Kidney tubule cell (primary cell): ENCODE measurements around the gene GNAI2.

ENCODE experiments used
- DNase-seq: peaks from one replicate; pipeline ENCODE4 v3.0.0-alpha.2; 2018; ENCODE audit warnings: low spot score

GNAI2 gene

GRCh38 chr3:50297896-50298725 is 62.1 kb downstream of the GNAI2 start:
- DNase-seq: no peak

- peak; percentile 100 for DNase-seq
These were observed 63.0 kb downstream of the GNAI2 start, which contains the start of the genes HYAL3 and NAA80 for GRCh38 chr3:50298836-50299637. HYAL3 (minus strand) TSS chr3:50299405; CDS start chr3:50295602, 3,803 bp downstream. NAA80 (minus strand) TSS chr3:50299405; CDS start chr3:50297463, 1,942 bp downstream.

- DNase-seq: no peak
These were observed 63.6 kb downstream of the GNAI2 start for GRCh38 chr3:50299638-50299928.

GRCh38 chr3:50299929-50300680 is 64.1 kb downstream of the GNAI2 start:
- peak; percentile 39 for DNase-seq

- DNase-seq: no peak
These were observed 64.8 kb downstream of the GNAI2 start for GRCh38 chr3:50300681-50301254.

GRCh38 chr3:50302095-50303012 is 66.3 kb downstream of the GNAI2 start:
- DNase-seq: no peak

GRCh38 chr3:50303013-50303815 is 67.2 kb downstream of the GNAI2 start, which contains the start of gene HYAL1:
HYAL1 (minus strand) TSS chr3:50303574; CDS start chr3:50302956, 618 bp downstream.
- DNase-seq: peak; percentile 72

- peak; percentile 71 for DNase-seq
These were observed 68.6 kb downstream of the GNAI2 start for GRCh38 chr3:50304601-50305000.
